IPS-18c (cell line): Measurements from ENCODE around the gene CLPSL1.
"Not testable (repeated sequence)": the region's sequence is repeated elsewhere in the genome, so short reads cannot be mapped to it uniquely, and the experiment has no call there.

Experiments used
- H3K4me3 ChIP-seq: 2 replicates; pipeline ENCODE4 v1.7.0; 2013; ENCODE audit warnings: low read depth, mild to moderate bottlenecking, low read length, moderate library complexity; ENCODE audit not compliant: insufficient read depth
- H3K9me3 ChIP-seq: one replicate; pipeline ENCODE4 v1.6.1; 2013; ENCODE audit warnings: mild to moderate bottlenecking, low read length, moderate library complexity; ENCODE audit not compliant: control insufficient read depth, insufficient read depth

CLPSL1 gene, protein sequence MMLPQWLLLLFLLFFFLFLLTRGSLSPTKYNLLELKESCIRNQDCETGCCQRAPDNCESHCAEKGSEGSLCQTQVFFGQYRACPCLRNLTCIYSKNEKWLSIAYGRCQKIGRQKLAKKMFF

DNA sequence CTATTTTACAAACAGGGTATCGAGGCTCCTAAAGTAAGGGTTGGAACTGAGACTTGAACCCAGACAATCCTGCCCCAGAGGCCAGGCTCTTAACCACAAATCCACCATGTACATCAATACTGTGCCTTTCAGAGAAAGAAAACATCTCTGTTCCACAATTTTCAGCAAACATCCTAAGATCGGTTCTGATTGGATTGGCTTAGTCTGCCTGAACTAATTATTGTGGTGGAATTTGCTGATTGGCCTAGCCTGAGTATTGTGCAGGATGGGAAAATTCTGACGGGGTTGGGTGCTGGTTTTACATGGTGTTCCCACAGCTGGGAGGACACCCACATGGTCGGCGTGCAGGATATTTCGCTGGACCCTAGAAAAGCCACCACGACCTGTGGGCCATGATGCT is at the start of gene CLPSL1:
TSS of gene CLPSL1 (plus strand) at position 301 of the 400 bp plus-strand sequence. CDS start at position 393, 92 bp downstream.
- H3K9me3 ChIP-seq = no peaks in the 10 kb centered on the region
- H3K4me3 ChIP-seq = no peak within 1 kb of the TSS

DNA sequence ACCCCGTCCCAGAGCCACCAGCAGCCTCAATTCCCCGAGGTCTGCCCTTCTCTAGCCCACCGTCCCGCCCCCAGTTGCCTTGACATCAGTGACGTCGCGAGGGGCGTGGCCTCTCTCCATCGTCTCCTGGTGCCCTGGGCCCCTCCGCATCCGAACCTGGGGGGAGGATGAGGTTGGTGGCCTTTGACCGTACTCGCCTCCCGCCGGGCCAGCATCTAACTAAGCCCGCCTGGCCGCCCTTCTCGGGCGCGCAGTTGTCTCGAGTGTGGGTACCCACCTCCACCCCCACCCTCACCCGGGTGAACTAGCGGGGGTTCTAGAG is 49.4 kb upstream of the CLPSL1 start:
- H3K9me3 ChIP-seq = no peaks in the 10 kb centered on the region

DNA sequence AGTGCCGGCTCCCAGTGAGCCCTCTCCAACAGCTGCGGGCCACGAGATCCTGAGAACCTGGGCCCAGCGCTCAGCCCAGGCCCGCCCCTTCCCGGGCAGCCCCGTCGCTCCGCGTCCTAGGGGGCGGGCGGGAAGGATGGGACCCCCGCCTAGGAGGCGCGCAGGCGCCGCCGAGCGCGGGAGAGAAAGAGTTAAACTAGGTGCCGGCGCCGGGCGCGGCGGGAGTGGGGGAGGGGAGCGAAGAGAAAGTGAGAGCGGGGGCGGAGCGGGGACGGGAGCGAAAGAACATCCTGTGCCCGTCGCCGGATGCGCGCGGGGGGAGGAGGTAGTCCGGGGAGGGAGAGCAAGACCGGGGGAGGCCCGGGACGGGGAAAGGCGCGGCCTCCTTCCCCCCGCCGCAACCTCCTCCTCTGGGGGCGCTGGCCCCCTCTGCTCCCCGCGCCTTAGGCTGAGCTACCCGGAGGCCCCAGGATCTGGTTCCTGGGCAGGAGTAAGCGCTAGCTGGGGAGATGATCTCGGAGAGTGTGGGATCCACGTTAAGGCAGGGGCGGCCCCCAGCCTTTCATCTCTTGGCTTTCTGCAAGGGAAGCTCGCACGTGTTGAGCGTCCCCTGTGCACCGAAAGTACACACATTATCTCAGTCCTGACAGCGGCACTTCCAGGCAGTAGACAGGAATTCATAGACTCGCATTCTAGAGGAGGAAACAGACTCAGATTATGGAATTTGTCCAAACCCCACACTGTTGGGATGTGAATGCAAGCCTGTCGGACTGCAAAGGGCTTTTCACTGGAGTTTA is 48.9 kb upstream of the CLPSL1 start:
- Histone ChIP-seq H3K9me3 (peaks cover 2% of the 10 kb centered on the region), H3K4me3 (peak overlapping the region; percentile 82)

More for the DNA sequence above, 49.4 kb upstream of the CLPSL1 start:
- H3K4me3 ChIP-seq = peak overlapping the region; percentile 82

DNA sequence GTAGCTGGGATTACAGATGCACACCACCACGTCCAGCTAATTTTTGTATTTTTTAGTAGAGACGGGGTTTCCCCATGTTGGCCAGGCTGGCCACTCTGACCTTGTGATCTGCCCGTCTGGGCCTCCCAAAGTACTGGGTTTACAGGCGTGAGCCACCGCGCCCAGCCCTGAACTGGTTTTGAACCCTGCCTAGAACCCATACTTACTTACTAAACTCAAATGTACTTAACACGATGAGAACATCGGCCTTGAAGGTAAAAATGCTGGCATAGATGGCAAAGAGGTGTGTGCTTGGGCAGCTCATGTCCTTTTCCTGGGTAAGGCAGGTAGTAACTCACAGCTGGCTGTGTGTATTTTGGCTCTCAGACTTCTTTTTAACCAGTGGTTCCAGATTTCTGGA is 47.2 kb upstream of the CLPSL1 start:
- Histone ChIP-seq H3K4me3 (no peak overlapping the region), H3K9me3 (peaks cover 3% of the 10 kb centered on the region)

DNA sequence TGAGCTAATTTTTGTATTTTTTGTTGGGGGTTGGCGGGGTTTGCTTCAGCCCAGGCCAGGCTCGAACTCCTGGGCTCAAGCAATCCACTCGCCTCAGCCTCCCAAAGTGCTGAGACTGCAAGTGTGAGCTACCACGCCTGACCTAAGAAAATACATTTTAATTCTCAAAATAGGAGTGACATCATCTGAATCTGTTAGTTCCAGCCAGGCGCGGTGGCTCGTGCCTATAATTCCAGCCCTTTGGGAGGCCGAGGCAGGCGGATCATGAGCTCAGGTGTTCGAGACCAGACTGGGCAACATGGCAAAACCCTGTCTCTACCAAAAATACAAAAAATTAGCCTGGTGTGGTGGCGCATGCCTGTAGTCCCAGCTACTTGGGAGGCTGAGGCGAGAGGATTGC is 46.5 kb upstream of the CLPSL1 start:
- not testable (repeated sequence) for H3K9me3 ChIP-seq, H3K4me3 ChIP-seq

DNA sequence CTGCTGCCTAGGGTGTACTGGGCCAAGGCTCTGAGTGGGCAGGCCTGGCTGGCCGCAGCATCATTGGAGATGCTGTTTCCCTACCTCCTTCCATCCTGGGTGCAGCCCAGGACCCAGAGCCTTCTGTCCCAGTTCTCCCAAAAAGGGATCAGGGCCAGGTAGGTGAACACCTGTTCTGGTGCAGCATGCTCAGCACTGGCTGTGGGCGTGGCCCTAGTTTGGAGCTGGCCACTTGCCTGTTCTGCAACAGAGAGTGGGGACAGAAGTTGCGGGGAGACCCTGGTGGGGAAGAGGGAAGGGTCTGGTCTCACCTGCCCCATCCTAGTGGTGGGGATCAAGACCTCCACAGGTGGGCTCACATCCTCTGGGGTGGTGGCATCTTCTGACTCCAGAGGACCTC is 45.4 kb upstream of the CLPSL1 start:
- Histone ChIP-seq H3K9me3 (peaks cover 3% of the 10 kb centered on the region), H3K4me3 (no peak overlapping the region)

DNA sequence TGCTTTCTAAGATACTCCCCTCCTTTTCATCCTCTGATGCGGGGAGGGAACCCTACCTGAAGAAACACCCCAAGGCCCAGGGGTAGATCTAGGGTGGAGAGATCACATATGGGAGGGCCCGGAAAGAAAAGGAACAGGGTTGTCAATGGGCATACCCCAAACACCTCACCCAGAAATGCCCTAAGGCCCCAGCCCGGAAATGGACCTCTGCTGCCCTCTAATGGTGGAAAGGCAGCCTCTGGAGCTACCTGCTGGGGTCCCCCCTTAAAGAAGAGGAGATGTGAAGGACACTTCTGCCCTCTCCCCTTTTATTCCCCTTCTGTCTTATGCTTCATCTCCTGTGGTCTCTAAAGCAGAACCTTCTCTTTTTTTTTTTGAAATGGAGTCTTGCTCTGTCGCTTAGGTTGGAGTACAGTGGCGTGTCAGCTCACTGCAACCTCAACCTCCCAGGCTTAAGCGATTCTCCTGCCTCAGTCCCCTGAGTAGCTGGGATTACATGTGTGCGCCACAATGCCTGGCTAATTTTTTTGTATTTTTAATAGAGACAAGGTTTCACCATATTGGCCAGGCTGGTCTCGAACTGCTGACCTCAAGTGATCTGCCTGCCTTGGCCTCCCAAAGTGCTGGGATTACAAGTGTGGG is 44.4 kb upstream of the CLPSL1 start:
- peaks cover 3% of the 10 kb centered on the region for H3K9me3 ChIP-seq
- H3K4me3 ChIP-seq = no peak overlapping the region

DNA sequence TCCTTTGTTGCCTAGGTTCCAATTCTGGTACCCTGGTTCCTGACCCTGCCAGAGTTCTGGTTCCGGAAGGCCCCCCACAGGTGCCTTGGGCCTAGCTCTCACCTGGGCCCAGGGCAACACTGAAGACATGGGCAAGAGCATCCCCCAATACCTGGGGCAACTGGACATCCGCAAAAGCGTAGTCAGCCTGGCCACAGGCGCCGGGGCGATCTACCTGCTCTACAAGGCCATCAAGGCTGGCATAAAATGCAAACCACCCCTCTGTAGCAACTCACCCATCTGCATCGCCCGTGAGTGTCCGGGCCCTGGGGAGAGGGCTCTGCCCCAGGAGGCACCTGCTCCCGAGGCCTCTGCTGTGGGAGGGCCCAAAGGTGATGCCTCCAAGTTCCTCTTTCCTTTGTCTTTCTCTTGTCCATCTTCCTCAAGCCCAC is 43.8 kb upstream of the CLPSL1 start, which contains the start of gene ARMC12:
TSS of gene ARMC12 (plus strand) at position 51 of the 431 bp plus-strand sequence. CDS start at position 128, 77 bp downstream.
- Histone ChIP-seq H3K4me3 (no peak within 1 kb of the TSS), H3K9me3 (peaks cover 3% of the 10 kb centered on the region)

DNA sequence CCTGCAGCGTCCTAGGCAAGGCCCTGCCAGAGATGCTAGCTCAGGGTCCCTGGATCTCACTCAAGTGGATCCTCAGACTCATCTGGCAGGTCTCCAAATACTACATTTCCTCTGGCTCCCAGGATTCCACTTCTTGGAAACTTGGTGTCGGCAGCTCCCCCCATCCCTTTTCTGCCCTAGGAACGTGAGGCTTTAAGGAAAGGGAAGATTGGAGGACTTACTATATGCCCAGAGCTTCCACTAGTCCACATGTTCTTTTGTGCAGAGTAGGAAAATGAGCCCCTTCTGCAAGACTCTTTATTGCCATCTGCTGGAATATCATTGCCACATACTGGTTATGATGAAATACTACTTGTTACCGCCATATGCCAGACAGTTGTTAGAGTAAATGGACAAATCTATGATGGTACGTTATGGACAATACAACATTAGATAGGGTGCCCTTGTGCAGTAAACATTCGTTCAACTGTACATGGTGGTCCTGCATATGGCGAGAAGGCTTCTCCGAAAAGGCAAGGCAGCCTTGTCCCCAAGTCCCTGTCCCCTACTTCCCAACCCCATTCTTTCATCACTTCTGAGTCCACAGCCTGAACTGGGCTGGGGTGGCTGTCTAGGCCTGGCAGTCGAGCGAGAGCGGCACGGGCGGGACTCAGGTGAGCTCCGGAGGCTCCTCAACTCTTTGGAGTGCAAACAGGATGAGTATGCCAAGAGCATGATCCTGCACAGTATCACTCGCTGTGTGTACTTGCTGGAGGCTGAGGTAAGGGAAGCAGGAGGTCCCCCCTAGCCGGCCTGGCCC is 43.2 kb upstream of the CLPSL1 start:
- Histone ChIP-seq H3K4me3 (no peak overlapping the region), H3K9me3 (peaks cover 3% of the 10 kb centered on the region)

DNA sequence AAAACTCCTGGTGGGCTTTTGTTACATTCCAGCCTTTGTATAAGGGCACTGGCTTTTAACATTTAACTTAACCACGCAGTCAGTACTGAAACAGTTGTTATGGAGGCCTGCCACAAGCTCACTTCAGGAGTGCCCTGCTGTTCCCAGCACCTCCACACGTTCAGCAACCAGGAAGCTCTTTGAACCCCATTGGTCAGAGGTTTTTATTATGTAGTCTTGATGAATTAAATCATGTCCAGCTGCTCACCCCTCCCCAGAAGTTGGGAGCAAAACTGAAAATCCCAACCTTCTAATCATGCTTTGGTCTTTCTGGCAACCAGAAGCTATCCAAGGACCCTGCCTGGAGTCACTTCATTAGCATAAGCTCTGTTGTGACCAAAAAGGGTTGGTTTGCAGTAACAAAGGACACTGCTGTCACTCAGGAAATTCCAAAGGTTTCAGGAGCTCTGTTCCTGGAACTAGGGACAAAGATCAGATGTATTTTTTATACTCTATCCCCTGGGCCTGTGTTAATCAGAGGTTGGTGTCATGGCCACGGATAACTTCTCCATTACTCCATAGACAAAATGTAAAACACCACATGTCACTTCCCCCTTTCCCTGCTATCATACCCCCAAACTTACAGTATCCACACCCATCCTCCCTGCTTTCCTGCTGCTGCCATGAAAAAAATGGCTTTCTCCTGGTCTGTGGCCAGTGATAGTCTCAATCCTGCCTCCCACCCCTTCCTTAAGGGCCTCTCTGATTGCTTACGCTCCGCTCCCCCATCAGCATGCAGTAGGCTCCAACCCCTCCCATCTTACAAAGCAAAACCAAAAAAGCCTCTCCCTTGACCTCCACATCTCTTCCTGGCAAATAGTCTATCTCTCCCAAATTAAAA is 40.9 kb upstream of the CLPSL1 start:
- Histone ChIP-seq H3K4me3 (no peak overlapping the region), H3K9me3 (peaks cover 3% of the 10 kb centered on the region)

DNA sequence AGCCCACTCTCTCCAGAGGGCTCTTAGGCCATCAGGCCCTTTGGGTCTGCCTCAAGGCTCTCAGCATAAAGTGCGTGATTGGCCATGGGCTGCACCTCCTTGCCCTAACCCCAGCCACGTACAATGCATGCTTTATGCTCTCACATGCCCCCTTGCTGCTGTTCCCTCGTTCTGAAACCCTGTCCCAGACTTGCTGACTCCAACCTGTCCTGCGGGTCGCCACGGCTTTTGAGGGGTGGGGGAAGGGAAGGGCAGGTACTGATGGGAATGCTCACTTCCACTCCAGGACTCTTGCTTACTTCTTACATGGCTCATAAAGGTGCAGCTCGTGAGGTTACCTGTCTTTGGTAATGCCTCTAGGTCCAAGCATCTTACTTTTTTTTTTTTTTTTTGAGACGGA is 38.0 kb upstream of the CLPSL1 start:
- H3K4me3 ChIP-seq = no peak overlapping the region
- H3K9me3 ChIP-seq = no peaks in the 10 kb centered on the region

DNA sequence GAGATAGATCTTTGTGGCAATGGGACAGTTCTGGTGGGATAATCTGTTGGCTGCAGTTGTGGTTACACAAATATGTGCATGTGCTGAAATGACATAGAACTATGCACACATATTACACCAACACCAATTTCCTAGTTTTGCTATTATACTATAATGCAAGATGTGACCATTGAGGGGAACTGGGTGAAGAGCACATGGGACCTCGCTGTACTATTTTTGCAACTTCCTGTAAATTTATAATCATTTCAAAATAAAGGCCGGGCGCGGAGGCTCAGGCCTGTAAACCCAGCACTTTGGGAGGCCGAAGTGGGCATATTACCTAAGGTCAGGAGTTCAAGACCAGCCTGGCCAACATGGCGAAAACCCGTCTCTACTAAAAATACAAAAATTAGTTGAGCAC is 35.3 kb upstream of the CLPSL1 start:
- no peaks in the 10 kb centered on the region for H3K9me3 ChIP-seq
- no peak overlapping the region for H3K4me3 ChIP-seq

DNA sequence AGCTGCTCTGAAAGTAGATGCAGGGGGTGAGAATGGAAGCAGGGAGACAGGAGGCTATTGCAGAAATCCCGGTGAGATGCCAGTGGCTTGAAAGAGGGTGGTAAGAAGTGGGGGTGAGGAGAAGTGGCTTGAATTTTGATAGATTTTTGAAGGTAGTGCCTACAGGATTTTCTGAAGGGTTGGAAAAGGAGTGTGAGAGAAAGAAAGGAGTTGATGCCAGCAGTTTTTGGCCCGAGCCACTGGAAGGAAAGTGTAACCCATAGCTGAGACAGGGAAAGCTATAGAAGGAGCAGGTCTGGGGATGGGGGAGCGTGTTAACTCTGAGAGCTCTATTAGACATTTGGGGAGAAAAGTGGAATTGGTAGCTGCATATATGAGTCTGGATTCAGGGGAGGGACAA is 34.3 kb upstream of the CLPSL1 start:
- H3K9me3 ChIP-seq = no peaks in the 10 kb centered on the region
- no peak overlapping the region for H3K4me3 ChIP-seq

DNA sequence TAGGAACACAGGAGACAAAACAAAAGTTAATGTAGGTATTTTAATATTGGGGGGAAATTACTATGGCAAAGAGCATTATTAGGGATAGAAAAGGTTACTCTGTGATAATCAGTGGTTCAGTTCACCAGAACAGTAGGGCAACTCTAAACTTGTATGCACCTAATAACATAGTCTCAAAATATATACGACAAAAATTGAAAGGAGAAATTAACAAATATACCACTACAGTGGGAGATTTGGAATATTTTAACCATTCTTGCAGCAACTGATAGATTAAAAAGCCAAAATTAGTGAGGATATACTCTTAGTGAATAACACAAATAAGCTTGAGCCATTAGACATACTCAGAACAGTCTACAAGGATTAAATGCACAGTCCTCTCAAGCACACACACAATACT is 32.9 kb upstream of the CLPSL1 start:
- no peaks in the 10 kb centered on the region for H3K9me3 ChIP-seq
- no peak overlapping the region for H3K4me3 ChIP-seq

DNA sequence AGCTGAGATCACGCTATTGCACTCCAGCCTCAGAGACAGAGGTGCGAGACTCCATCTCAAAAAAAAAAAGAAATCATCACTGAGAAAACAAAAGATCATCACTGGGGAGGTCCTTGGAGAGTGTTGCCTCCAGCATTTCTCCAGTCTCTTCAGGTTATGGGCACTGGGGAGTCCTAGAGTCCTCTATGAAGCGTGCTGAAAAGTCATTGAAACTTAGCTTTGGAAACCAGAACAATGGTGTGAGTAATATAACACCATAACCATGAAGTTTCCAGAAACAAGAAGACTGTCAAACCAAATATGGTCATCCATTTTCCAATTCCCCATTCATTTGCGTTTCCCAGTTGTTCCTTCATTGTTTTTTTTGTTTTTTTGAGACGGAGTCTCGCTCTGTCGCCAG is 30.3 kb upstream of the CLPSL1 start:
- no peak overlapping the region for H3K4me3 ChIP-seq
- no peaks in the 10 kb centered on the region for H3K9me3 ChIP-seq

DNA sequence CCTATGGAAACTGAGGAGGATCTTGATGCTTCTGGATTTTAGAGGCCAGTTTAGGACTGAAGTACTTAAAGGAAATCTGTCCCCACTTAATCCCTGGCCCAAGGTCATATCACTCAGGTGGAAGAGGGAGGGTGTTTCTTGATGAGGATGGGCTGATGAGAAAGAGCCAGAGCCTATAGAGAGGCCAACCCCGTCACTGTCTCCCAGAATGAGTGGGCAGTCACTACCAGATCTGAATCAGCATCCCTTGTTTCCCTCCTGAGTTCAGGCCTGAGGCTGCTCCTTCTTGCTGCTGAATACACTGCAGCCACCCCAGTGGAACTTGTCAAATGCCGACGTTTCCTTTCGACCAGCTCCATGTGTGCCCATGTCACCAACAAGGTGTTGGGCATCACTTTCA is 29.2 kb upstream of the CLPSL1 start:
- Histone ChIP-seq H3K9me3 (no peaks in the 10 kb centered on the region), H3K4me3 (no peak overlapping the region)

DNA sequence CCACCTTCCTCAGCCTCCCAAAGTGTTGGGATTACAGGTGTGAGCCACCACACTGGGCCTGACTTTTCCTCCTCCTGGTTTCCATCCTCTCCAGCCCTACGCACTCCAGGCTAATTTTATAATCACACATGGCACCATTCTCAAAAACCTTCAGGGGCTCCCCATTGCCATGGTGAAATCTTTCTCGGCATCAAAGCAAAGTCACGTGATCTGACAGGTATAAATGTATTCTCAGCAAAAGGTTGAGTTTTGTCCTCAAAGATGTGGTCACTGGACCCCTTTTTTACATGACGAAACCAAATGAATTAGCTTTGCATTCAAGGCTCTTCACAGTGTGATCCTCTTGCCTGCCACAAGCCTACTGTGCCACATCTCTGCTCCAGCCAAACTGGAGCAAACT is 28.5 kb upstream of the CLPSL1 start:
- no peaks in the 10 kb centered on the region for H3K9me3 ChIP-seq
- H3K4me3 ChIP-seq = no peak overlapping the region
